HG02759 (cell line): ENCODE results near the gene MCM3AP.

Experiments used
- ATAC-seq: cut with Tn5 transposase; IDR thresholded peaks from one replicate; pipeline ENCODE4 v1.9.1; 2021; ENCODE audit warnings: mild to moderate bottlenecking, moderate library complexity; ENCODE audit not compliant: unreplicated experiment

Gene MCM3AP

GRCh38 chr21:46274797-46275390, 10.5 kb downstream of the MCM3AP start:
- no peak for ATAC-seq

GRCh38 chr21:46273341-46273740, 12.1 kb downstream of the MCM3AP start:
- no peak for ATAC-seq

DNA sequence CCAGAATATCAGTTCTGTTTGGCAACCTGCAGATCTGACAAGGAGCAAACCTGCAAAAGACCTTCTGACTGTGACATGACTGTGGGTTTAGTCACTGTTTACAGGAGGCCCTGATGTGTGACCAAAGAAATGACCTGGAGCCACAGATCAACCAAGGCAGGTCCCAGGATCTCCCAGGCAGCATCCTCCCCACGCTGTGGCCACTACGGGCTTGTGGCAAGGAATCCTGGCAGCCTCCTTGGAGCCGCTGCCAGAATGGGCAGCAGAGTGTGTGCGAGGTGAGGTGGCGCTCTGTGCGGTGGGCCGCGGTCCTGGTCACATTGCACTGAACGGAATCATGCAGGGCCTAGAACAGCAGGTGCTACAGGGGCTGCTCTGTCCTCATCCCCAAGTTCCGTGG, 15.9 kb downstream of the MCM3AP start:
- no peak for ATAC-seq

DNA sequence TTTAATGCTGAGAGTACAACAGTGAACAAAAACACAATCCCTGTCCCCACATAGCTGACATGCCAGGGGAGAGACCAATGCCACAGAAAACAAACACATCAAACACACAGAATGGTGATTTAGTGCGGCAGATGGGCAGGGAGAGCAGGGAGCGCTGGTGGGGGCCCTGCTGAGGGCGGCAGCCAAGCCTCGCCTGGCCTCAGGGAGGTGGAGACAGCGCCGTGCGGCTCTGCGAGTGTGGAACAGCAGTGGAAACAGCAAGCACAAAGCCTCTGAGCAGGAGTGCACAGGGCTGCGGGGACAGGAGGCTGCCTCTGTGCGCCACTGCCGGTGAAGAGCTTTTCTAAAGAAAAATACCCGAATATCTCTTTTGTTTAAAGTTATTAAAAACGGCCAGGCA, 17.0 kb downstream of the MCM3AP start:
- no peak for ATAC-seq

- ATAC-seq: no peak
Observed at GRCh38 chr21:46266946-46267345, 18.5 kb downstream of the MCM3AP start.

- no peak for ATAC-seq
Observed at GRCh38 chr21:46265736-46266525, 19.5 kb downstream of the MCM3AP start.

- no peak for ATAC-seq
Observed at GRCh38 chr21:46264690-46265144, 20.7 kb downstream of the MCM3AP start.

DNA sequence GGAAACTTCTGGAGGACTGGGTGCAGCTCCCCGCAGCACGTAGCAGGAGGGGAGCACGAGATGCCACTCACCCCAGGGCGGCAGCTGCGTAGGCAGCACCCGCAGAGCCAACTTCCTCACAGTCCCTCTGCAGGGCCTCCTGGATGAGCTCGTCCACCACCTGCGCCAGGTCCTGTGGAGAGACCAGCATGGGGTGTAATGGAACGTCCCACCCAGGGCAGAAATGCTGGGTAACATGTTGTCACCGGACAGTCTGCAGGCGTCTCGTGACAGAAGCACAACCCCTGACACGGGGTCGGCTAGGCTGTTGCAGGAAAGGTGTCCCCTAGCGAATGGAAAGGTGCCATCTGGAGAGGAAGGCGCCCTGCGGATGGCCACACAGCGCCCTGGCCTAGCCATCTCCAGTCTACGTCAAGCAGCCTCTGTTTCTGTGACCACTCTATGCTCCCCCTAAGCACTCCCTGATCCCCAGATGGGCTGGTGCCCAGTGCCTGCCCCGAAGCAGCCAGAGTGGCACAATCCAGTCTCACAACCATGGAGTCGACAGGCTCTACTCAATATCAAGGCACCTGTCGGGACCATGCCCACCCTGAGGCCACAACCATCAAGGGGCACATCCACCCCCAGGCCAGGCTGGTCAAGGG, 21.2 kb downstream of the MCM3AP start:
- no peak for ATAC-seq

GRCh38 chr21:46256501-46256994, 28.9 kb downstream of the MCM3AP start:
- no peak for ATAC-seq

DNA sequence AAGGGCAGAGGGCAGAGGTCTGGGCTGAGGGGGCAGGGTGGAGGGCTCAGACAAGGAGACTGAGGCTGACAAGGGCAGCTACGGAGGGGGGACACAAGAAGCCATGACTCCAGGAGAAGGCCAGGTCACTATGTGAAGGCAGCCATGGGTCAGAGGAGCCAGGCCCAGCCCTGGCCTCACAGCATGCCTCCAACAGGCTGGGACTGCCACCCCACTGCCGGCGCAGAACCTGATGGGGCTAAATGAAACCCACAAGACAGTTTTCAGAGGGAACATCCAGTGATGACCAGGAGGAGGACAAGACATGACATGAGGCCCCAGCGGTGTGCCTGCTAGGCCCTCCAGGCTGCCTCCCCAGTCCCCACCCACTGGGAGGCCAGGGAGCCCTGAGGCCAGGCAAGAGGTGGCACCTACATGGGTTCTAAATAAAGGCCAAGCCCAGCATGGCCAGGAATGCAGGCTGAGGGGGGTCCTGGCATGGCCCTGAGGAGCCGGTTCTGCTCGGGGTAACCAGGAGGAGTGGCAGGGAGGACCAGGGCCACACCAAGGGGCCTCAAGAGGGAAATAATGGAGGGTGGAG, 29.6 kb downstream of the MCM3AP start:
- no peak for ATAC-seq

- ATAC-seq: no peak
Observed at GRCh38 chr21:46255166-46255565, 30.2 kb downstream of the MCM3AP start.

DNA sequence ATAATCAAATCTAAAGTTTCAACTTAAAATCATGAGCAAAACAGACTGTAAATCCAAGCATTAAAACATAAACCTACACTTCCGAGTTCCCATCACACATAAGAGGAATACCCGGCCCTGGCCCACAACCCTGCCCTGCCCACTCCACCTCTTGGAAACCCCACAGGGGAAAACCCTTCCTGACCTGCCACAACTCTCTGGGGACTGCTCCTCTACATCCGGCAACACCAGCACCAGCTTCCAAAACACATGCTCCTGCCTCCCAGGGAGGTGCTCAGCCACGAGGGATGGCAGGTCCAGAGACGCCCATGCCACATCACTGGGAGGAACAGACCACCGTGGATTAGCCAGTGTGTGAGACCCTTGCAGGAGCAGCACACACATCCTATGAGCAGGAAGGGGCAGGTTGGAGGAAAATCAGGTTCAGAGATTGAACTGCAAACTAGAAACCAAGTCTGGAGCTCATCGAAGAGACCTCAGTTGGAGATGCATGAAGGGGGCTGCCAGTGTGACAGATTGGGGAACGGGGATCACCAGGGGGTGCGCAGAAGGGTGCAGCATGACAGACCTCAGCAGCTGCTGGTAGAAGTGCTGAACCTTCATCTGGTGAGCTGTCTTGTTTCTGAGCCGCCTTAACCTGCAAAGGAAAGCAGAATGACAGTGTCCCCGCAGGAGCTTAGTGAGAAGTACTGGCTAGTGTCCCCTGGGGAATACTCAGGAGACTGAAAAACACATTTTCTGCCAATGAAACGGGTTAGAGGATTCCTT, 31.0 kb downstream of the MCM3AP start:
- no peak for ATAC-seq

DNA sequence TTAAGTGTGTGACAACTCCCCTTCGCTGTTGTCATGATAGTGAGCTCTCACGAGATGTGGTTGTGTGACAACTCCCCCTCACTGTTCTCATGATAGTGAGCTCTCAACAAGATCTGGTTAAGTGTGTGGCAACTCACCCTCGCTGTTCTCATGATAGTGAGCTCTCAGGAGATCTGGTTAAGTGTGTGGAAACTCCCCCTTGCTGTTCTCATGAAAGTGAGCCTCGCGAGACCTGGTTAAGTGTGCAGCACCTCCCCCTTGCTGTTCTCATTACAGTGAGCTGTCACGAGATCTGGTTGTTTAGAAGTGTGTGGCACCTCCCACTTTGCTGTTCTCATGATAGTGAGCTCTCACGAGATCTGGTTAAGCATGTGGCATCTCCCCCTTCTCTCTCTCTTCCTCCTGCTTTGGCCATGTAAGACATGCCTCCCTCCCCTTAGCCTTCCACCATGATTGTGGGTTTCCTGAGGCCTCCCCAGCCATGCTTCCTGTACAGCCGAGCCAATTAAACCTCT, 31.7 kb downstream of the MCM3AP start:
- peak; percentile 53 for ATAC-seq

DNA sequence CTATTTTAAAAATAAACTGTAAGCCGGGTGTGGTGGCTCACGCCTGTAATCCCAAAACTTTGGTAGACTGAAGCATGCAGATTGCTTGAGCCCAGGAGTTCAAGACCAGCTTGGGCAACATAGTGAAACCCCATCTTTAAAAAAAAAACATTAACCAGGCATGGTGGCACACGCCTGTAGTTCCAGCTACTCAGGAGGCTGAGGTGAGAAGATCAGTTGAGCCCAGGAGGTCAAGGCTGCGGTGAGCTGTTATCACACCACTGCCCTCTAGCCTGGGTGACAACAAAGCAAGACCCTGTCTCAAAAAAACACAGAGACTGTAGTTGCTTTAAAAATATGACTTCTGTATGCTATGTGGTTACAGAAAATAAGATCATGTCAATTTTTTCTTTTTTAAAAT, 32.6 kb downstream of the MCM3AP start:
- no peak for ATAC-seq

- no peak for ATAC-seq
Observed at GRCh38 chr21:46250146-46250725, 35.2 kb downstream of the MCM3AP start.

DNA sequence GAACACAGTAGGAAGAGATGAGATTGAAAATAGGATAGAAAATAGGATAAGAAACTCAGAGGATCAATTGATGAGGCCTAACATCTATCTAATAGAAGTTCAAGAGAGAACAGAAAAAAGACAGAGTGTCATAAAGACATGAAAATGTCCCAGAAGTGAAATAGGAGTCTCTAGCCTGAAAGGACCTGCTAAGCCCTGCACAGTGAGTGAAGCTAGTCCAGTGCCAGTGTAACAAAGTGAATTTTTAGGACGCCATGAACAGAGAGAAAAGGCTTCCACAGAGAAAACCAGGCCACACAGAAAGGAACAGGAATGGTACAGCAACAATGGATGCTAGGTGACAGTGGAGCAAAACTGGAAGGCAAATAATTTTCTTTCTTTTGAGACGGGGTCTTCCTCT, 36.6 kb downstream of the MCM3AP start:
- no peak for ATAC-seq

DNA sequence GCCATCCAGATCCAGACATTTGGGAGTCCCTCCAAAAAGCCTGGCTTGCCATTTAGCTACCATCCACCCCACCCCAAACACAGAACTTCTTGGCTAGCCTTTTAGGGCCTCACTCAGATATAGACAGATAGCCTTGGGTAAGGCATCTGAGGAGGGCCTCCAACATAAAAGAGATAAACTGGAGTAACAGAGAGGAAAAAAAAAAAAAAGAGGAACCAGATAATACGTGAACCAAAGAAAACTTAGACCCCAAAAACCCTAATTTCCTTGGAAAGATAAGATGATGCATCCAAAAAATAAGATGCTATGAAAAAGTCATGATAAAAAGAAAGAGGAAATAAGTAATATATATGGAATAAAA, 37.0 kb downstream of the MCM3AP start:
- no peak for ATAC-seq

DNA sequence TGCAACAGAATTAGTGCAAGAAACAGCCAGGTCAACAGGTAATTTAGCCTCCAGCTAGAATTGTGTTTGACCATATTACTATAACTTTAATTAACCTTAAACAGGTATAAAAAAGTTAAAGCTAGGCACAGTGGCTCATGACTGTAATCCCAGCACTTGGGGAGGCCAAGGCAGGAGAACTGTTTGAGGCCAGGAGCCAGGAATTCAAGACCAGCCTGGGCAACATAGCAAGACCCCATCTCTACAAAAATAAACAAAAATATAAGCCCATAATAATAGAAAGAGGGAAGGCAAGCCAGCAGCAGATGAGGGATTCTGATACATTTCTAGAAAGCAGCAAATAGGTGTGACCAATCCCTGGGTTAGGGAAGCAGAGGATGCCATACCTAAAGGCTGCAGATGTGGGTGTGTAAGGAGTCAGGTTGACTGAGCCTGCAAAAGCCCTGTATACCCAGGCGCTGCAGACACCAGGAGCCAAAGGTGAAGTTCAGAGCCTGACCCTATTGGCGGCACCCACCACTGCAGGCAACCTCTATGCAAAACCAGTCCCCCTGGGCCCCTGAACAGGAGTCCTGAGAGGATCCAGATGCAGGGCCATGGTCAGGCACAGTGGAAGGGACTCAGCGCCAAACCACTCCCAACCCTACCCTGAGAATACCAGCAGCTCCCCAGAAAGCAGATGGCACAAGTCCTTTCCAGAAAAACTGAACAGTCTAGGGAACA, 37.6 kb downstream of the MCM3AP start:
- ATAC-seq: no peak

GRCh38 chr21:46246345-46246744, 39.1 kb downstream of the MCM3AP start:
- ATAC-seq: no peak
